K562 treated with DMSO at 1 percent for 12 hours (cell line): ENCODE results near the gene GOLGA3. TPM values are rescaled to one million over a fixed set of nuclear protein-coding genes. Genes with fewer than 3 reads are reported as not detected.

ENCODE experiments used
- total RNA-seq: library from RNA; unstranded; fragments of 300-600 nt; gene quantifications from 2 replicates; pipeline ENCODE4 v1.2.3, GENCODE V29; 2022; ENCODE audit not compliant: insufficient read depth

Gene GOLGA3
- total RNA-seq: 8.9 and 24.8 TPM in 2 replicates

GRCh38 chr12:132828706-132829534 lies at the start of gene GOLGA3:
Gene GOLGA3 (minus strand): TSS chr12:132828869. CDS start chr12:132822128, 6,741 bp downstream.

GRCh38 chr12:132761032-132761920 lies 67.4 kb downstream of the GOLGA3 start, which contains the start of gene ANKLE2:
Gene ANKLE2 (minus strand): TSS chr12:132761832. CDS start chr12:132761798, 34 bp downstream.

Other genes starting within 250 kb of the GOLGA3 start
- not detected in 2 replicates for gene LRCOL1, start 218.3 kb downstream of the GOLGA3 start, total RNA-seq
- not detected in 2 replicates for gene P2RX2, start 210.1 kb downstream of the GOLGA3 start, total RNA-seq
- gene POLE, start 141.5 kb downstream of the GOLGA3 start, total RNA-seq: 35.7 and 91.2 TPM in 2 replicates
- 59.7 and 65.7 TPM in 2 replicates for gene PXMP2, start 141.3 kb downstream of the GOLGA3 start, total RNA-seq
- gene PGAM5, start 118.0 kb downstream of the GOLGA3 start, total RNA-seq: 24.5 and 32.1 TPM in 2 replicates
- 23.1 and 50.8 TPM in 2 replicates for gene ANKLE2, start 67.0 kb downstream of the GOLGA3 start, total RNA-seq
- gene CHFR, start 58.7 kb upstream of the GOLGA3 start, total RNA-seq: 21.5 and 34.6 TPM in 2 replicates
- gene ZNF605, start 127.4 kb upstream of the GOLGA3 start, total RNA-seq: 0.33 and 0.89 TPM in 2 replicates
- gene ZNF26, start 157.5 kb upstream of the GOLGA3 start, total RNA-seq: 5.1 and 8.6 TPM in 2 replicates
- 4.6 and 14.5 TPM in 2 replicates for gene ZNF84, start 208.6 kb upstream of the GOLGA3 start, total RNA-seq